H9 (cell line): ENCODE measurements around the gene DHRS7C. TPM values are rescaled to one million over a fixed set of nuclear protein-coding genes. Genes with fewer than 3 reads are reported as not detected.

Source experiments
- DNase-seq: peaks from one replicate; pipeline ENCODE4 v3.0.0-alpha.2; 2017
- H2AFZ ChIP-seq: one replicate; pipeline ENCODE4 v1.6.1; 2013; ENCODE audit warnings: mild to moderate bottlenecking, low read length, control low read depth, moderate library complexity
- H2AK5ac ChIP-seq: 2 replicates; pipeline ENCODE4 v1.6.1; 2013; ENCODE audit warnings: low read length, control low read depth, mixed read lengths; ENCODE audit not compliant: insufficient read length
- H2BK120ac ChIP-seq: one replicate; pipeline ENCODE4 v1.6.1; 2013; ENCODE audit warnings: low read depth, mild to moderate bottlenecking, low read length, control low read depth, inconsistent platforms; ENCODE audit not compliant: poor library complexity, severe bottlenecking
- H2BK12ac ChIP-seq: 2 replicates; pipeline ENCODE4 v1.6.1; 2013; ENCODE audit warnings: low read length, control low read depth, mixed read lengths, low read depth; ENCODE audit not compliant: insufficient read length
- H2BK15ac ChIP-seq: 2 replicates; pipeline ENCODE4 v1.6.1; 2013; ENCODE audit warnings: low read depth, low read length, control low read depth
- H2BK20ac ChIP-seq: one replicate; pipeline ENCODE4 v1.6.1; 2013; ENCODE audit warnings: low read depth, mild to moderate bottlenecking, low read length, control low read depth, inconsistent platforms; ENCODE audit not compliant: poor library complexity, severe bottlenecking
- H2BK5ac ChIP-seq: 2 replicates; pipeline ENCODE4 v1.6.1; 2013; ENCODE audit warnings: low read length, control low read depth, mixed read lengths; ENCODE audit not compliant: insufficient read length
- H3K14ac ChIP-seq: 2 replicates; pipeline ENCODE4 v1.6.1; 2013; ENCODE audit warnings: low read length, control low read depth; ENCODE audit not compliant: insufficient read depth
- H3K18ac ChIP-seq: 2 replicates; pipeline ENCODE4 v1.6.1; 2013; ENCODE audit warnings: low read depth, mild to moderate bottlenecking, mixed read lengths, low read length, control low read depth; ENCODE audit not compliant: insufficient read length
- H3K23ac ChIP-seq: 2 replicates; pipeline ENCODE4 v1.6.1; 2013; ENCODE audit warnings: low read length, control low read depth, mixed read lengths, low read depth; ENCODE audit not compliant: insufficient read length
- H3K23me2 ChIP-seq: 2 replicates; pipeline ENCODE4 v1.6.1; 2013; ENCODE audit warnings: low read depth, mild to moderate bottlenecking, mixed read lengths, low read length, control low read depth; ENCODE audit not compliant: insufficient read length, poor library complexity, severe bottlenecking
- H3K27ac ChIP-seq: 2 replicates; pipeline ENCODE4 v1.5.1; 2013; ENCODE audit warnings: low read length, control low read depth, mixed read lengths, low read depth; ENCODE audit not compliant: insufficient read length
- H3K27me3 ChIP-seq: 2 replicates; pipeline ENCODE4 v1.6.1; 2013; ENCODE audit warnings: low read length, control low read depth, inconsistent platforms; ENCODE audit not compliant: insufficient read depth
- H3K4ac ChIP-seq: 2 replicates; pipeline ENCODE4 v1.6.1; 2013; ENCODE audit warnings: low read depth, mild to moderate bottlenecking, control low read depth, inconsistent platforms, low read length, moderate library complexity
- H3K4me1 ChIP-seq: 2 replicates; pipeline ENCODE4 v1.6.1; 2013; ENCODE audit warnings: low read length, control low read depth, inconsistent platforms; ENCODE audit not compliant: insufficient read depth
- H3K4me2 ChIP-seq: 2 replicates; pipeline ENCODE4 v1.6.1; 2013; ENCODE audit warnings: low read length, control low read depth, mixed read lengths; ENCODE audit not compliant: insufficient read length, insufficient read depth
- H3K56ac ChIP-seq: 2 replicates; pipeline ENCODE4 v1.6.1; 2013; ENCODE audit warnings: low read depth, mild to moderate bottlenecking, mixed read lengths, low read length, control low read depth; ENCODE audit not compliant: insufficient read length
- H3K79me1 ChIP-seq: 2 replicates; pipeline ENCODE4 v1.6.1; 2013; ENCODE audit warnings: low read depth, mild to moderate bottlenecking, moderate library complexity, low read length, control low read depth, inconsistent platforms; ENCODE audit not compliant: insufficient read depth, poor library complexity, severe bottlenecking
- H3K79me2 ChIP-seq: 2 replicates; pipeline ENCODE4 v1.6.1; 2013; ENCODE audit warnings: low read length, control low read depth, inconsistent platforms; ENCODE audit not compliant: insufficient read depth
- H3K9ac ChIP-seq: 2 replicates; pipeline ENCODE4 v1.6.1; 2013; ENCODE audit warnings: low read length, control low read depth, mixed read lengths; ENCODE audit not compliant: insufficient read length; ENCODE audit errors: extremely low read depth
- H3K9me3 ChIP-seq: one replicate; pipeline ENCODE4 v1.6.1; 2013; ENCODE audit warnings: low read depth, low read length, inconsistent platforms; ENCODE audit not compliant: control insufficient read depth
- H3T11ph ChIP-seq: one replicate; pipeline ENCODE4 v1.6.1; 2013; ENCODE audit warnings: mild to moderate bottlenecking, low read length, control low read depth, inconsistent platforms
- H4K20me1 ChIP-seq: one replicate; pipeline ENCODE4 v1.6.1; 2013; ENCODE audit not compliant: control insufficient read depth, insufficient read length, insufficient read depth
- H4K5ac ChIP-seq: 2 replicates; pipeline ENCODE4 v1.6.1; 2013; ENCODE audit warnings: low read depth, mild to moderate bottlenecking, mixed read lengths, low read length, control low read depth; ENCODE audit not compliant: insufficient read length
- H4K8ac ChIP-seq: replicated peaks from 2 replicates; pipeline ENCODE4 v1.6.1; 2013; ENCODE audit warnings: low read length, control low read depth, mixed read lengths, low read depth; ENCODE audit not compliant: insufficient read length
- H4K91ac ChIP-seq: 2 replicates; pipeline ENCODE4 v1.6.1; 2013; ENCODE audit warnings: low read depth, mild to moderate bottlenecking, moderate library complexity, mixed read lengths, low read length, control low read depth; ENCODE audit not compliant: insufficient read length
- H3K27ac Mint-ChIP-seq, 3 experiments: 2 replicates in 2 of 3; 3 replicates in 1 of 3; pipeline ENCODE4 v1.8.0; 2020 to 2021; ENCODE audit warnings: mixed read lengths in 3 of 3, mild to moderate bottlenecking in 1 of 3, moderate library complexity in 1 of 3
- H3K27me3 Mint-ChIP-seq: 2 replicates; pipeline ENCODE4 v1.8.0; 2021; ENCODE audit warnings: low read depth, mild to moderate bottlenecking, moderate library complexity, mixed read lengths
- H3K36me3 Mint-ChIP-seq, 3 experiments: 2 replicates in 2 of 3; 3 replicates in 1 of 3; pipeline ENCODE4 v1.8.0; 2020 to 2021; ENCODE audit warnings: low read depth in 3 of 3, mixed read lengths in 3 of 3; ENCODE audit not compliant: insufficient read depth in 1 of 3
- H3K4me1 Mint-ChIP-seq, 2 experiments: 2 replicates each; pipeline ENCODE4 v1.8.0; 2020; ENCODE audit warnings: mixed read lengths in 2 of 2
- H3K4me3 Mint-ChIP-seq, 2 experiments: 2 replicates in 1 of 2; 3 replicates in 1 of 2; pipeline ENCODE4 v1.8.0; 2020 to 2021; ENCODE audit warnings: mild to moderate bottlenecking in 2 of 2, mixed read lengths in 2 of 2, moderate library complexity in 1 of 2
- H3K9me3 Mint-ChIP-seq, 2 experiments: 2 replicates in 1 of 2; 3 replicates in 1 of 2; pipeline ENCODE4 v1.8.0; 2020; ENCODE audit warnings: mild to moderate bottlenecking in 2 of 2, mixed read lengths in 2 of 2, moderate library complexity in 1 of 2
- CTCF ChIP-seq: fragments of 200-600 bp; sonication (generic); conservative IDR thresholded peaks from 3 replicates; pipeline ENCODE4 v1.8.0; 2021; ENCODE audit warnings: antibody characterized with exemption, mild to moderate bottlenecking
- WGBS: extraction: QIAGEN DNeasy Blood & Tissue Kit; methylation state at CpG from one replicate; pipeline ENCODE4 v1.1.7; 2013; ENCODE audit warnings: missing lambda C conversion rate, low lambda C conversion rate, mixed read lengths; ENCODE audit not compliant: insufficient read length; ENCODE audit errors: extremely low coverage; 5-methylcytosine and 5-hydroxymethylcytosine counted together
- total RNA-seq: library from RNA; stranded (reverse); gene quantifications from 2 replicates; pipeline ENCODE4 v1.2.1, GENCODE V29; 2021

The DHRS7C gene
- total RNA-seq, 1 experiment from 2014 or later, result not detected

- Mint-ChIP-seq H3K27ac (no peak overlapping the region), H3K9me3 (no peaks in the 10 kb centered on the region), H3K4me1 (no peaks in the 10 kb centered on the region), H3K27me3 (peaks cover 11% of the 10 kb centered on the region), H3K4me3 (no peak overlapping the region), H3K36me3 (no peaks in the 10 kb centered on the region)
- H3K18ac ChIP-seq, result no peak overlapping the region
- no peak for TF ChIP-seq CTCF
- no peak overlapping the region for H2BK12ac ChIP-seq
- H2BK120ac ChIP-seq, result no peak overlapping the region
- H3K14ac ChIP-seq, result no peak overlapping the region
- no peak overlapping the region for H3K4ac ChIP-seq
- no peak overlapping the region for H2AK5ac ChIP-seq
- no peak overlapping the region for H3K23ac ChIP-seq
- H4K91ac ChIP-seq, result no peak overlapping the region
- no peaks in the 10 kb centered on the region for H3K9me3 ChIP-seq
- H3K56ac ChIP-seq, result no peak overlapping the region
- H2BK20ac ChIP-seq, result no peak overlapping the region
- H3K79me2 ChIP-seq, result no peaks in the 10 kb centered on the region
- no peak overlapping the region for H2BK5ac ChIP-seq
- H3K27ac ChIP-seq, result no peak overlapping the region
- H2AFZ ChIP-seq, result no peak overlapping the region
- no peak for DNase-seq
- no peaks in the 10 kb centered on the region for H4K20me1 ChIP-seq
- no CpG with 5 or more reads among the region's 13 CpGs for WGBS
- H3K4me2 ChIP-seq, result no peak overlapping the region
- H3K79me1 ChIP-seq, result no peaks in the 10 kb centered on the region
- no peaks in the 10 kb centered on the region for H3K23me2 ChIP-seq
- no peaks in the 10 kb centered on the region for H3K27me3 ChIP-seq
- no peak overlapping the region for H3T11ph ChIP-seq
- no peak overlapping the region for H2BK15ac ChIP-seq
- no peak overlapping the region for H3K9ac ChIP-seq
- H4K8ac ChIP-seq, result no peak overlapping the region
- no peaks in the 10 kb centered on the region for H3K4me1 ChIP-seq
- no peak overlapping the region for H4K5ac ChIP-seq
These were observed 10.9 kb upstream of the DHRS7C start for GRCh38 chr17:9802294-9802693.
